Peyer's patch (tissue), 4 donors: ENCODE measurements around the gene CACNA2D2.

Experiments
- CTCF ChIP-seq, 6 experiments: fragments of 450-650 bp in 4 of 6; fragments of 200-600 bp in 2 of 6; sonication (generic) in 1 of 6; IDR thresholded peaks; one replicate each; pipeline ENCODE4 v1.5.1; 2017 to 2019; ENCODE audit warnings: antibody characterized with exemption in 6 of 6, mild to moderate bottlenecking in 3 of 6, moderate library complexity in 1 of 6
- POLR2A ChIP-seq, 2 donors: fragments of 450-650 bp; IDR thresholded peaks; one replicate each; pipeline ENCODE4 v1.5.1; 2017; ENCODE audit warnings: antibody characterized with exemption in 2 of 2, mild to moderate bottlenecking in 2 of 2, moderate library complexity in 2 of 2

- TF ChIP-seq CTCF (IDR thresholded peaks at IDR 0.05) (no peak), POLR2A (IDR thresholded peaks at IDR 0.05) (no peak)
These were observed 58.7 kb downstream of the CACNA2D2 start for GRCh38 chr3:50444782-50445181.
